GM19043 (cell line): Measurements from ENCODE around the gene SLC49A3.
"Not testable (repeated sequence)": the region's sequence is repeated elsewhere in the genome, so short reads cannot be mapped to it uniquely, and the experiment has no call there.

Source experiments
- ATAC-seq: cut with Tn5 transposase; IDR thresholded peaks from one replicate; pipeline ENCODE4 v1.9.1; 2021; ENCODE audit warnings: low read depth; ENCODE audit not compliant: unreplicated experiment

Gene SLC49A3

GRCh38 chr4:704198-704891 lies 15.4 kb upstream of the SLC49A3 start:
- ATAC-seq, result no peak

- ATAC-seq, result no peak
These were observed 14.6 kb upstream of the SLC49A3 start for GRCh38 chr4:703336-704197.

GRCh38 chr4:702618-703048 lies 13.7 kb upstream of the SLC49A3 start:
- no peak for ATAC-seq

GRCh38 chr4:700587-701264 lies 11.8 kb upstream of the SLC49A3 start:
- ATAC-seq, result no peak

- no peak for ATAC-seq
These were observed 11.0 kb upstream of the SLC49A3 start for GRCh38 chr4:699816-700580.

GRCh38 chr4:694341-694940 lies 5.5 kb upstream of the SLC49A3 start:
- not testable (repeated sequence) for ATAC-seq

GRCh38 chr4:692771-693554 lies 4.0 kb upstream of the SLC49A3 start:
- no peak for ATAC-seq

GRCh38 chr4:689723-690122 lies 772 bp upstream of the SLC49A3 start:
- ATAC-seq, result no peak

- no peak for ATAC-seq
These were observed 739 bp downstream of the SLC49A3 start for GRCh38 chr4:687971-688853.

- ATAC-seq, result no peak
These were observed 1.6 kb downstream of the SLC49A3 start for GRCh38 chr4:687048-687970.

GRCh38 chr4:686413-687040 lies 2.4 kb downstream of the SLC49A3 start:
- ATAC-seq, result no peak

GRCh38 chr4:685679-686412 lies 3.1 kb downstream of the SLC49A3 start:
- no peak for ATAC-seq

GRCh38 chr4:684623-685327 lies 4.2 kb downstream of the SLC49A3 start:
- no peak for ATAC-seq

- ATAC-seq, result no peak
These were observed 4.8 kb downstream of the SLC49A3 start for GRCh38 chr4:683982-684622.

GRCh38 chr4:683247-683897 lies 5.6 kb downstream of the SLC49A3 start:
- ATAC-seq, result no peak
